CD4-positive, CD25-positive, alpha-beta regulatory T cell (primary cell): Measurements from ENCODE around the gene KIF16B. TPM values are rescaled to one million over a fixed set of nuclear protein-coding genes. Genes with fewer than 3 reads are reported as not detected.

ENCODE experiments used
- ATAC-seq, 2 donors: fragments of 150-1000 bp; cut with Tn5 transposase; one replicate each; pipeline ENCODE4 v1.10.0; 2021; ENCODE audit warnings: low read depth in 2 of 2, moderate number of reproducible peaks in 2 of 2, moderate library complexity in 1 of 2
- DNase-seq, 3 donors: peaks; one replicate each; pipeline versions ENCODE4 v3.0.0 to v3.0.0-alpha.2; 2012 to 2022; ENCODE audit warnings: mixed read lengths in 1 of 3
- H3K27ac ChIP-seq: one replicate; pipeline ENCODE4 v1.7.0; 2013; ENCODE audit warnings: mild to moderate bottlenecking, low read length; ENCODE audit not compliant: insufficient read depth, poor library complexity, severe bottlenecking
- H3K27me3 ChIP-seq: one replicate; pipeline ENCODE4 v1.7.0; 2013; ENCODE audit warnings: low read length; ENCODE audit not compliant: control insufficient read depth, insufficient read depth
- H3K36me3 ChIP-seq: one replicate; pipeline ENCODE4 v1.7.0; 2013; ENCODE audit warnings: mild to moderate bottlenecking, low read length, moderate library complexity; ENCODE audit not compliant: control insufficient read depth, insufficient read depth
- H3K4me1 ChIP-seq: 2 replicates; pipeline ENCODE4 v1.7.0; 2013; ENCODE audit warnings: mild to moderate bottlenecking, low read length; ENCODE audit not compliant: insufficient read depth, control insufficient read depth, poor library complexity, severe bottlenecking
- H3K4me3 ChIP-seq: one replicate; pipeline ENCODE4 v1.7.0; 2013; ENCODE audit warnings: low read depth, mild to moderate bottlenecking, low read length, moderate library complexity
- H3K9me3 ChIP-seq, 2 experiments: 1 replicate in 1 of 2; 2 replicates in 1 of 2; pipeline ENCODE4 v1.7.0; 2013; ENCODE audit warnings: low read length in 2 of 2, mild to moderate bottlenecking in 1 of 2, moderate library complexity in 1 of 2; ENCODE audit not compliant: control insufficient read depth in 2 of 2
- H3K27ac Mint-ChIP-seq, 3 donors: one replicate each; pipeline ENCODE4 v1.8.0; 2020 to 2022; ENCODE audit warnings: mild to moderate bottlenecking in 3 of 3, mixed read lengths in 3 of 3, moderate library complexity in 2 of 3
- H3K27me3 Mint-ChIP-seq: one replicate; pipeline ENCODE4 v1.8.0; 2022; ENCODE audit warnings: mild to moderate bottlenecking, mixed read lengths
- H3K36me3 Mint-ChIP-seq: one replicate; pipeline ENCODE4 v1.8.0; 2020; ENCODE audit warnings: mixed read lengths
- H3K4me1 Mint-ChIP-seq, 4 donors: one replicate each; pipeline ENCODE4 v1.8.0; 2020 to 2022; ENCODE audit warnings: mixed read lengths in 4 of 4, mild to moderate bottlenecking in 1 of 4
- H3K4me3 Mint-ChIP-seq, 4 donors: one replicate each; pipeline ENCODE4 v1.8.0; 2020 to 2022; ENCODE audit warnings: mild to moderate bottlenecking in 4 of 4, mixed read lengths in 4 of 4, moderate library complexity in 3 of 4
- H3K9me3 Mint-ChIP-seq, 7 donors: one replicate each; pipeline ENCODE4 v1.8.0; 2020 to 2022; ENCODE audit warnings: mixed read lengths in 7 of 7, mild to moderate bottlenecking in 3 of 7, moderate library complexity in 2 of 7
- polyA plus RNA-seq, 4 donors: library from polyadenylated mRNA; unstranded; fragments of 300-500 nt; fragmentation: Illumina TruSeq; gene quantifications; one replicate each; pipeline ENCODE4 v1.2.3, GENCODE V29; 2021
- total RNA-seq: library from RNA; stranded (reverse); gene quantifications from one replicate; pipeline ENCODE4 v1.2.3, GENCODE V29; 2022

Gene KIF16B
- total and polyA plus RNA-seq, 5 donors from 2014 or later: 3.1 to 5.2 (median 4.8) TPM

DNA sequence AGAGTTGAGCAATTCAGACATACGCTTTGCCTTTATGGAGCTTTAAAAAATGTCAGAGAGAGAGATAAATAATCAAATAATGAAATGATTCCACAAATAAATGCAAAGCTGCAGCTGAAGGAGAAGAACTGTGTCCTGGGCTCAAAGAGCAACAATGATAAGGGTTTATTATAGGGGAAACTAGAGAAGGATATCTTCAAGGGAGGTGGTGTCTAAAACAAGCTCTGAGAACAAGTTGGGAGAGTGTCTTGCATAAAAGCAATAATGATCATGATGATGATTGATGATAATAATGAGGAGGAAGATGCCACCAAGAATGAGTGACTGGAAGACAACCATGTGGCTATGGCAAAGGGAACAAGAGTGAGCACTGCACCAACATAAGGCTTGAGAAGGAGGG lies 164.3 kb downstream of the KIF16B start:
- Histone ChIP-seq H3K9me3 (no peaks in the 10 kb centered on the region), H3K27me3 (no peaks in the 10 kb centered on the region), H3K36me3 (peaks cover 11% of the 10 kb centered on the region), H3K4me1 (no peaks in the 10 kb centered on the region), H3K27ac (no peak overlapping the region), H3K4me3 (no peak overlapping the region)
- DNase-seq: no peak
- H3K27me3 Mint-ChIP-seq: no peaks in the 10 kb centered on the region
- peaks cover 57% of the 10 kb centered on the region for H3K36me3 Mint-ChIP-seq
- no peaks in the 10 kb centered on the region for H3K4me1 Mint-ChIP-seq
- no peak overlapping the region for H3K4me3 Mint-ChIP-seq
- no peak for ATAC-seq
- peaks cover 0 to 10% (median 2%) of the 10 kb centered on the region in 7 donors for H3K9me3 Mint-ChIP-seq
- H3K27ac Mint-ChIP-seq: peak overlapping the region in 1 of 3 donors; percentile 5

DNA sequence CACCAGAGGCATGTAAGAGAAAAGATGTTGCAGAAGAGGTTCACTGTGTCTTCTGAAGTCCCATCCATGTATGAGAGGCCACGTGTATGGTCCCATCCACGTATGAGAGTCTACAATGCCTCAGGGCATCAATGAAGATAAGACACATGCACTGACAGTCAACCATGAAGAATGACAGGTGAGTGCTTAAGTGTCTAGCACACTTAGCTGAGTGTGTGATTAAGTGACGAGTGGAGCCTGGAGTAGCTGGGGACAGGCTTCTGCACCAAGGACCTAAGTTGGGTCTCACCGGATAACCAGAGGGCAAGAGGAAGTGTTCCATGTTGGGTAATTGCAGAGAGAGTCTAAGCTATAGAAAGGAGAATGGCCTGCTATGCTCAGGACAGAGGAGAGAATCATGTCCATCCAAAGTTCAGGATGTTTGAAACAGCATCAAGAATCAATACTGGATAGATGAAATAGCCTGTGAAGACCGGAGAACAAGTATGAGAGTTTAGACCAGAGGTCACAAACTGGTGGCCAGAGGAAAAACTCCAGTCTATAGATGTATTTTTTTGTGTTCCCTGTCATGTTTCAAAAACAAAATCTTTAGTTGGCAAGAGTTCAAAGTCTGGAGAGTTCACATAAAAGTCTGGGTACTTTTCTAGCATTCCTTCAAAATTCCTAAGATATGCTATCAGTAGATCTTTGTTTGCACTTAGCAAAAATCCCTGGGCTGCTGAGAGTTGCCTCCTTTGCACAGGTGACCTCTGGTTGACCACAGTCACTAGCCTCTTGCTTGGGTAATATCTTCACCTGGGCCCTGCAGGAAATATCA lies 165.8 kb downstream of the KIF16B start:
- no peak overlapping the region for H3K4me3 ChIP-seq
- Mint-ChIP-seq H3K27ac (no peak overlapping the region), H3K27me3 (no peaks in the 10 kb centered on the region), H3K4me3 (no peak overlapping the region), H3K4me1 (no peaks in the 10 kb centered on the region), H3K9me3 (peaks cover 0 to 10% (median 2%) of the 10 kb centered on the region in 7 donors), H3K36me3 (peaks cover 56% of the 10 kb centered on the region)
- H3K36me3 ChIP-seq: peaks cover 11% of the 10 kb centered on the region
- no peaks in the 10 kb centered on the region for H3K9me3 ChIP-seq
- no peak for DNase-seq
- H3K4me1 ChIP-seq: no peaks in the 10 kb centered on the region
- ATAC-seq: no peak
- H3K27me3 ChIP-seq: no peaks in the 10 kb centered on the region
- H3K27ac ChIP-seq: no peak overlapping the region

DNA sequence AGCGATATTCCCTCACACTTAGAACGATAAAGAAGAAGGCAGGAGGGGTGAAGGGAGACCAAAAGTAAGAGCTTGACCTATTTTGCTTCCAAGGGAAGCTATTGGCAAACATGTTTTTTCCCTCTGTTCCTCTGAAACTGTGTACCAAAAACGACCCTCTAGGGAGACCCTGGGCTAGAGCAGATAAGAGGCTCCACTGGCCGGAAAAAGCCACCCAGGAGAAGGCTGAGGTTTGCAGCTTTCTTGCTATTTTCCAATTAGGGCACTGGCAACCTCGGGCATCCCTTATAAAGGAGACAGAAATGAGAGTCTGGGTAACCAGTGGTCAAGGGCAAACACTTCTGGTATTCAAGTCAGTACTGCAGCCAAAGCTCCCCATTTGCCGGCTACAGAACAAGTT lies 168.0 kb downstream of the KIF16B start:
- H3K27me3 Mint-ChIP-seq: no peaks in the 10 kb centered on the region
- H3K27ac Mint-ChIP-seq: no peak overlapping the region
- no peaks in the 10 kb centered on the region for H3K9me3 ChIP-seq
- ATAC-seq: no peak
- peaks cover 54% of the 10 kb centered on the region for H3K36me3 Mint-ChIP-seq
- DNase-seq: no peak
- peaks cover 11% of the 10 kb centered on the region for H3K36me3 ChIP-seq
- H3K4me3 ChIP-seq: no peak overlapping the region
- H3K27ac ChIP-seq: no peak overlapping the region
- no peaks in the 10 kb centered on the region for H3K4me1 Mint-ChIP-seq
- H3K4me1 ChIP-seq: no peaks in the 10 kb centered on the region
- H3K27me3 ChIP-seq: no peaks in the 10 kb centered on the region
- H3K4me3 Mint-ChIP-seq: no peak overlapping the region
- H3K9me3 Mint-ChIP-seq: peaks cover 0 to 7% (median 0%) of the 10 kb centered on the region in 7 donors

GRCh38 chr20:16404640-16405039 lies 168.6 kb downstream of the KIF16B start:
- Mint-ChIP-seq H3K27me3 (no peaks in the 10 kb centered on the region), H3K9me3 (peaks cover 0 to 7% (median 0%) of the 10 kb centered on the region in 7 donors), H3K4me3 (no peak overlapping the region), H3K27ac (no peak overlapping the region), H3K36me3 (peaks cover 57% of the 10 kb centered on the region), H3K4me1 (no peaks in the 10 kb centered on the region)
- no peak for DNase-seq
- Histone ChIP-seq H3K27ac (no peak overlapping the region), H3K27me3 (no peaks in the 10 kb centered on the region), H3K4me1 (no peaks in the 10 kb centered on the region), H3K36me3 (peaks cover 11% of the 10 kb centered on the region), H3K9me3 (no peaks in the 10 kb centered on the region), H3K4me3 (no peak overlapping the region)
- no peak for ATAC-seq

- H3K4me1 Mint-ChIP-seq: no peaks in the 10 kb centered on the region
- no peaks in the 10 kb centered on the region for H3K27me3 Mint-ChIP-seq
- Histone ChIP-seq H3K4me1 (no peaks in the 10 kb centered on the region), H3K27me3 (no peaks in the 10 kb centered on the region), H3K9me3 (no peaks in the 10 kb centered on the region), H3K27ac (no peak overlapping the region), H3K36me3 (peaks cover 11% of the 10 kb centered on the region), H3K4me3 (no peak overlapping the region)
- ATAC-seq (no peak), DNase-seq (no peak)
- H3K27ac Mint-ChIP-seq: no peak overlapping the region
- H3K4me3 Mint-ChIP-seq: no peak overlapping the region
- peaks cover 0 to 7% (median 0%) of the 10 kb centered on the region in 7 donors for H3K9me3 Mint-ChIP-seq
- H3K36me3 Mint-ChIP-seq: peaks cover 57% of the 10 kb centered on the region
Observed at GRCh38 chr20:16404171-16404570, 169.1 kb downstream of the KIF16B start.

DNA sequence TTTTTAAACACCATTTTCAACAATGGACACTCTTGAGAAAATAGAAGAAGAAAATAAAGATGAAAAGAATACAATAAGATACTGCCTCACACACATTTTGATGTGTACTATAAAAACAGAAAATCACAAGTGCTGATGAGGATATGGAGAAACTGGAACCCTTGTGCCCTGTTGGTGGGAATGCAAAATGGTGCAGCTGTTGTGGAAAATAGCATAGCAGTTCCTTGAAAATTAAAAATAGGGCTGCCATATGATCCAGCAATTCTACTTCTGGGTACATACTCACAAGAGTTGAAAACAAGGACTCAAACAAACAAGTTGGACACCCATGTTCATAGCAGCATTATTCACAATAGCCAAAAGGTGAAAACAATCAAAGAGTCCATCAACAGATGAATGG lies 173.0 kb downstream of the KIF16B start:
- no peak for DNase-seq
- Mint-ChIP-seq H3K9me3 (peaks cover 0 to 7% (median 0%) of the 10 kb centered on the region in 7 donors), H3K27me3 (no peaks in the 10 kb centered on the region), H3K4me1 (no peaks in the 10 kb centered on the region), H3K36me3 (peaks cover 47% of the 10 kb centered on the region), H3K4me3 (no peak overlapping the region), H3K27ac (peak overlapping the region in 1 of 3 donors; percentile 50)
- Histone ChIP-seq H3K36me3 (peaks cover 8% of the 10 kb centered on the region), H3K4me1 (no peaks in the 10 kb centered on the region), H3K9me3 (no peaks in the 10 kb centered on the region), H3K27ac (no peak overlapping the region), H3K27me3 (no peaks in the 10 kb centered on the region), H3K4me3 (no peak overlapping the region)
- ATAC-seq: no peak

DNA sequence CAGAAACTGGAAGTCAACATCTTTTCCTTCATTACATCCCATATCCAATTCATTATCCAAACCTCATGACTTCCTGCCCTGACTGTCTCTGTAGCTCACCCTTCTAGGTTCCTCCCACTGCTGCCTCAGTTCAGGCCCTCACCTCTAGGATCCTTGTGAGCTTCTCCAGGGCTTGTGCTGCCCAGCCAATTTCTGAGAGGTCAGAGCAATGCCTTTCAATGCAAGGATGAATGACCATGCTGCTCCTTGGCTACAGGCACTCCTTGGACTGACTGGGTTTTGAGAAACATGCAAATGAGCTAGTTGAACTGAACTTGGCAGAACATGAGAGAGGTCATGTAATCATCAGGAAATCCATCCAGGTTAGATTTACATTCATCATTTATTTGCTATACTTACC lies 173.4 kb downstream of the KIF16B start:
- H3K4me1 ChIP-seq: no peaks in the 10 kb centered on the region
- H3K27me3 ChIP-seq: no peaks in the 10 kb centered on the region
- H3K9me3 Mint-ChIP-seq: peaks cover 0 to 7% (median 0%) of the 10 kb centered on the region in 7 donors
- H3K27me3 Mint-ChIP-seq: no peaks in the 10 kb centered on the region
- no peak overlapping the region for H3K4me3 Mint-ChIP-seq
- no peak overlapping the region for H3K27ac Mint-ChIP-seq
- no peaks in the 10 kb centered on the region for H3K9me3 ChIP-seq
- peaks cover 4% of the 10 kb centered on the region for H3K36me3 ChIP-seq
- ATAC-seq (no peak), DNase-seq (no peak)
- H3K27ac ChIP-seq: no peak overlapping the region
- H3K36me3 Mint-ChIP-seq: peaks cover 44% of the 10 kb centered on the region
- no peaks in the 10 kb centered on the region for H3K4me1 Mint-ChIP-seq
- no peak overlapping the region for H3K4me3 ChIP-seq

- no peak for ATAC-seq
- Mint-ChIP-seq H3K4me3 (no peak overlapping the region), H3K9me3 (peaks cover 0 to 6% (median 0%) of the 10 kb centered on the region in 7 donors), H3K27me3 (no peaks in the 10 kb centered on the region), H3K4me1 (no peaks in the 10 kb centered on the region), H3K36me3 (peaks cover 53% of the 10 kb centered on the region), H3K27ac (no peak overlapping the region)
- Histone ChIP-seq H3K4me1 (no peaks in the 10 kb centered on the region), H3K27ac (no peak overlapping the region), H3K9me3 (no peaks in the 10 kb centered on the region), H3K4me3 (no peak overlapping the region), H3K27me3 (no peaks in the 10 kb centered on the region), H3K36me3 (no peaks in the 10 kb centered on the region)
- no peak for DNase-seq
Observed at GRCh38 chr20:16397086-16397485, 176.2 kb downstream of the KIF16B start.
